NOMO-1 treated with DMSO at 0.1 percent for 48 hours (cell line): Measurements from ENCODE around the gene UNC79.
A peak's percentile ranks its signal among the peaks of the same experiment; 100 is the strongest.

Experiments
- DNase-seq: peaks from one replicate; lab custom pipeline; 2025; ENCODE audit not compliant: unreplicated experiment; lab: John Stamatoyannopoulos, UW

UNC79 gene

GRCh38 chr14:93544212-93544611 lies 113.5 kb downstream of the UNC79 start:
- no peak for DNase-seq

GRCh38 chr14:93546642-93547041 lies 115.9 kb downstream of the UNC79 start:
- no peak for DNase-seq

GRCh38 chr14:93548102-93548843 lies 117.5 kb downstream of the UNC79 start:
- DNase-seq, result no peak

- DNase-seq, result no peak
Observed at GRCh38 chr14:93549595-93549994, 118.9 kb downstream of the UNC79 start.

GRCh38 chr14:93564918-93565317 lies 134.2 kb downstream of the UNC79 start:
- DNase-seq, result no peak

DNA sequence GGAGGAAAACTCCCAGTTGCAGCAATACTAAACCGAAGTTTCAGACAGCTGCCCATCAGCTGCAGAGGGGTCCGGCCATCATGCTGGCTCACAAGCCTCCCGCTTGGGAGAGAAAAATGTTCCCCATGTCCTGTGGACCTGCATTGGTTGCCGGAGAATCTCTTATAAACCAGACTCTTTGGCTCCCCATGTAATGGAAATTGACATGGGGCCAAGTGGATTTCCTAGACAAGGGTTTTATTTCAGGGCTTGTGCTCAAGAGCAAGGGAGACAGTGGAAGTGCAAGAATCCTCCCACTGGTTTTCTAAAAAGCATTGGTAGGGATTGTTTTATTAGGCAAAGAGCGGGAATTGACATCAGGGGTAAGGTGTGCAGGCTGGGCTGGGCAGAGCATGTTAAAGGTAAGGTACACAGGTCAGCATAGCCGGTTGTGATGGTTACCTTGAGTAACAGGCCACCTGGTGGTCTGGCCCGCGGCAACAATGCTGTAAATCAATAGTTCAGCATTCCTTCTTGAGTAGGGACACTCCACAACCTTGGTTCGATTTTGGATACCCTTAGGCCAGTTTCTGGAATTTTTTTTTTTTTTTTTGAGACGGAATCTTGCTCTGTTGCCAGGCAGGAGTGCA lies 135.4 kb downstream of the UNC79 start:
- DNase-seq, result no peak

DNA sequence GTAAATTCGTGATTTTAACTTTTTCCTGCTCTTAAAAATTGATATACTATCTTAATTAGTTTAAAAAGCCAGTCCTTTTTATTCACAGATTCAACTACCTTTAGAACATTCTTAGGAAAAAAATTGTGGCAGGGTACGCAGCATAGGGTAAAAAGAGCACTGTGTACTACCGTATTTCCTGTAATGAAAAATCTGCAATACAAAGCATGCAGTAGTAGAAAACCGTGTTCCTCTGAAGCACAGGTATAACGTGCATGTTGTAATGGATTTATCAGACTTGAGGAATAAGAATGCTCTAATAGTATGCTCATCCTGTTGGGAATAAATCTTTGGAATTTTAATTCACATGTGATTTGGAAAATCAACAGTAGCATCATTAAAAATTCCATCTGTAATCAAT lies 140.5 kb downstream of the UNC79 start:
- DNase-seq, result no peak

DNA sequence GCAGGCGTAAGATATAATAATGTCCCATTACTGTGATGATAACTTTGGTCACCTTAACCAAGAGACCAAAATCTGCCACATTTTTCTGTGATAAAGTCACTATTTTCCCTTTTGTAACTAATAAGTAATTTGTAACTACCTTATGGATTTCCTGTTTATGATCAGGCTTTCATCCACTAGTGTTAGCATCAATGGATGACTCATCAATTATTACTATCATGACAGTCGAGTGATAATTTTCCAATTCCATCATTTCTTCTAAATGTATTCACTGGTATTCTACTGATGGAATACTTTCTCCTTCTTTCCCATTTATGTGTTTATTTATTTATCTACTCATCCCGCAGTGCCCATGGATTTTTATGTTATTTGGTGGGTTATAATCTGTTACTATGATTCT lies 148.4 kb downstream of the UNC79 start:
- DNase-seq, result no peak

- no peak for DNase-seq
Observed at GRCh38 chr14:93582516-93582915, 151.8 kb downstream of the UNC79 start.

DNA sequence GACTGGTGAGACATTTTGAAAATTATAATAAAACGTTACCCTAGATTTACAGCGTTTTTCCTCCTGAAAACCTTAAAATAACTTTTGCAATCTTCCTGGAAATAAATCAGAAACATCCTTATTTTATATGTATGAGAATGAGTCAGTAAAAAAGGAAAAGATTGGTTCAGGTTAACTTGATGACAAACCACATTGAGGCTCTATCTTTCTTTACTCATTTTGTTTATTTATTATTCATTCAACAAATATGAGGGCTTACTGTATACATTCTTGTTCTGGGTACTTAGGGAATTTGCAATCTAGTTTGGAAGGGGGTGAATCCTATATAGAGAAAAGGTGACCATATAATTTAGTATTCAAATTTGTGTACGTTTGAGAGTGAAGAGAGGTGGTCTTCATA lies 156.6 kb downstream of the UNC79 start:
- DNase-seq, result no peak

DNA sequence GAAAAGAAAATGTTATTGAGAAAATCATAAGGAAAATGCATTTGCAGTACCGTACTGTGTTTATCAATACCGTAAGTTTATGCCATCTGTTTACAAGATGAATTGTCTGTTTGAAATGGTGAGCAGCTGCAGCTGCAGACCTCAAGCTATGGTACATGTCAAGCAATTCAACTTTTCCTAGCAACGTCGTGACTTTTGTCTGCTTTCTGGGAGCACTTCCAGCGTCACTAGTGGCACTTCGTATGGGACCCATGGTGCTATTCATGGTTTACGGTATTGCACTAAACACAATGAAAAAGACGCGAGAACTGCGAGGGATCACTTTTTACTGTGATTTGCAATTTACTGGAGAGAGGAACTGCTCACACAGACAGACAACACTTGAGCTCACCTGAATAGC lies 160.8 kb downstream of the UNC79 start:
- DNase-seq, result no peak

DNA sequence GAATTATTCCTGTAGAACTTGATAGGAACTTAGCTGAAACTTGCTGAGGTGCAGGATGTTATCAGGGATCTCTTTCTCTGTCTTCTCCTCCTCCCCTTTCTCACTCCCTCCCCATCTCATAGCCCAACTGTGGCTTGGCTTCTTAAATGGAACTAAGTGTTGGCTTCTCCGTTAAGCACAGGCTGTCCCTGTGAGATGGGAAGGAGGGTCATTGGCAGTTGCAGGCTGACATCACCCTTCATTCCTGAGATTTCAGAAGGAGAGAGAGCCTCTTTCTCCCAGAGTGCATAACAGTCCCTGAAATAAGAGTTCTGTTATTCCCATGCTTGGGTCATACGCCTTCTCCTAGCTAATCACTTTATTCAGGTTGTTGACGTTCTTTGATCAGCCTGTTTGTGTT lies 162.0 kb downstream of the UNC79 start:
- no peak for DNase-seq

- no peak for DNase-seq
Observed at GRCh38 chr14:93606091-93606490, 175.4 kb downstream of the UNC79 start.

DNA sequence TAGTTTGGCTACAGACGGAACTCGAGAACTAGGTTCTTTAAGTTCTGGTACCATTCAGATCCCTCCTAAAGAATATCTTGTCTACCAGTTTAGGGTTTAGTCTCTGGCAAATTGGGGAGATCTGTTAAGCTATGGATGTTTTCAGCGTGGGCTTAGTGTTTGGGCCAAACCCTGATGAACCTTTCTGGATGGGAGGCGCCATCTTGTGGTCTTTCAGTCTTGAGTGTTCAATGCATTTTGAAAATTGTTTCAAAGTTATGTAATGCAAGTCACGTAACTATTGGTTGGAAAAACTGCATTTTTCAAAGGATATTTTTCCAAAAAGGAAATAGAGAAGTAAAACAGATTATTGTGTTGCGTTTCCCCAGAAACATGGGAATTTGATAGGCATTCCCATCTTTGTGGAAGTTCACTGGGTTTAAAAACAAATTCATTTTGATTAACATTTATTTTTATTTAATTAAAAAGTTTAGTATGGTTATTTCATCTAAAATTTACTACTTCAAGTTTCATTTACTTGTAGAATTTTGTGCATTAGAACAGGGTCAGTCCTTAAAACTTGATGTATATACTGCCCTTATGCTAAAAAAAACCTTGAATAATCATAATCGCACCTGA lies 188.5 kb downstream of the UNC79 start:
- DNase-seq, result peak; percentile 49

- DNase-seq, result no peak
Observed at GRCh38 chr14:93628048-93628447, 197.3 kb downstream of the UNC79 start.

GRCh38 chr14:93629643-93630042 lies 198.9 kb downstream of the UNC79 start:
- DNase-seq, result no peak

- no peak for DNase-seq
Observed at GRCh38 chr14:93638790-93639189, 208.1 kb downstream of the UNC79 start.

DNA sequence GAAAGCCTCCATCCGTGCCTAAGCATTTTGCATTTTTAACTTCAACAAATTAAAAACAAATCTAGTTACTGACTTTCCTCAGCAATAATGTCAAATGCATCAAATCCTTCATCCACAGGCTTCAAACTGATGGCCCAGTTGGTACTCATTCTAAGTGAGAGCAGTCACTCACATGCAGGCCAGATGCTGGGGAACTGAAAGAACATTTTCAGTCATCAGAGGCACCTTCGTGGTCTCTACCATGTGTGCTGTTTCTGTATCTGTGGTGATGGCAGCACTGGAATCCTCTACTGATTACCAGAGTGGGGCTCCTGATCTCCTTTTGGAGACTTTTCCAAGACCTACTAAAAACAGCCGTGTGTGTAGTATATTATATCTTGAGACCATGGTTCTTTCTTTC lies 212.4 kb downstream of the UNC79 start:
- no peak for DNase-seq

DNA sequence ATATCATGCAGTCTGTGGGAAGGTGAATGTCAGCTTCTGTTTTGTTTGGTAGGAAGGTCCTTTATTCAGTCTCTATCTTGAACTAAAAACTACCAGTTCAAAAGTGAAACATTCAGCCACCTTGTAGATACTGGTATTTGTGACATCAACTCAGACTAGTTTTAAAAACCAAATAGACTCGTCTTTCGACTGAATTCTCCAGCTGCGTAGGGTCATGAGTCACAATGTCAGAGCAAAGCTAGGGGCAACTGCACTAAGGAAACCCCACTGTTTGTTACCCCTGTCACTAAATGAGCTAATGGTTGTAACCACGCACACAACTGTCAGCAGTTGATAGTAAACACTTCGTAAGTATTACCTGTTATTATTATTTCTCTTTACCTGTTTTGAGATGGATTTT lies 212.9 kb downstream of the UNC79 start:
- no peak for DNase-seq

GRCh38 chr14:93645200-93645599 lies 214.5 kb downstream of the UNC79 start:
- DNase-seq, result no peak

DNA sequence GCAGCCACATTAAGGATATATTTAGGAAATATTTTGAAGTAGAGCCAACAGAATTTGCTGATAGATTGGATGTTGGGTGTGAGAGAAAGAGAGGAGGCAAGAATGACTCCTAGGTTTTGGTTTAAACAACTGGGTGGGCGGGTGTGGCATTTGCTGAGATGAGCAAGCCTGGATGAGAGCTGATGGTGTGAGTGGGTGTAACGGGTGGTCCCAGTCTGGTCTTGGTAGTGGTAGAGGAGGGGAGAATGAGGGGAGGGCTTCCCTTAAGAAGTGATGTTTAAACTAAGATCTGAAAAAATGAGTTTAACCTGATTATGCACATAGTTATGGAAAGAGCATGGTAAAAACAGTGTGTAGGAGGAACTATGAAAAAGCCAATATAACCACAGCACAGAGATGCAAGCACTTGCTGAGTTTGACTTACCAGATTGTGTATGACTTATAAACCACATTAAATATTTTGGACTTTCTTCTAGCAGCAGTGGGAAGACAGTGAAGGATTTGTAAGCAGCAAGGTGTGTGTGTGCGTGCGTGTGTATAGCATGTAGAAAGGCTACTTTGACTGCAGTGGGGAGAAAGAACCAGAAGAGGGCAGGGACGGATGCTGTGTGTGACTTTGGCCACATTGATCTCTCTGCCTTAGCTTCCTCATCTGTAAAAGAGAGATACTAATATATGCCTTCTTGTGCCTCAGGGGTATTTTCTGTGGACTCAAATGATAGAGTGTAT lies 217.9 kb downstream of the UNC79 start:
- DNase-seq, result peak; percentile 41

DNA sequence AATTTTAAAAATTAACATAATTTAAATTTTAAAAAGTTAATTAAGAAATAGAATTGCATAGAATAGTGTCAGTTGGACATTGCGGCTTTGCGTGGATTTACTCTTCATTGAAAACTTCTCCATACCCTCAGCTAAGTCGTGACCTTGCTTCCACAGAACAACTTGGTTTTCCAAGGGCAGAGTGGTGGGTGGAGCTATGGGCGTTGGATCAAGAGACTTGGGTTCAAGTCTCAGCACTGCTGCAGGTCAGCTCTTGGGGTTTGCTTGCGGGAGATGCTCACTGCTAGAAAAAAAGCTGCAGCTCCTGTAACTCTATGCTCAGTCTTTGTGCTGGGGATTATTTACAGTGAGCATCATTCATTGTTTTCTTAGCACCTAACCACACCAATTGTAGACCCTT lies 223.9 kb downstream of the UNC79 start:
- no peak for DNase-seq
